ENCODE measurements around the gene C5orf63.
"Not testable (repeated sequence)": the region's sequence is repeated elsewhere in the genome, so short reads cannot be mapped to it uniquely, and the experiment has no call there.

The C5orf63 gene

GRCh38 chr5:127026166-127026565 lies 47.1 kb downstream of the C5orf63 start:
- Histone ChIP-seq H3K27ac (peak overlapping the region; percentile 14; the same call in 1 of the 2 replicates), H3K4me1 (peaks cover 70% of the 10 kb centered on the region), H3K4me3 (no peak overlapping the region), H3K9me3 (peaks cover 6% of the 10 kb centered on the region), H3K36me3 (peaks cover 25% of the 10 kb centered on the region), H4K20me1 (peaks cover 59% of the 10 kb centered on the region), H3K27me3 (no peaks in the 10 kb centered on the region), H3K9ac (peak overlapping the region; percentile 17; the same call in 1 of the 2 replicates), H3K4me2 (peak overlapping the region; percentile 80)
- TF ChIP-seq Cebpa-rat (IDR thresholded peaks at IDR 0.05): no peak

DNA sequence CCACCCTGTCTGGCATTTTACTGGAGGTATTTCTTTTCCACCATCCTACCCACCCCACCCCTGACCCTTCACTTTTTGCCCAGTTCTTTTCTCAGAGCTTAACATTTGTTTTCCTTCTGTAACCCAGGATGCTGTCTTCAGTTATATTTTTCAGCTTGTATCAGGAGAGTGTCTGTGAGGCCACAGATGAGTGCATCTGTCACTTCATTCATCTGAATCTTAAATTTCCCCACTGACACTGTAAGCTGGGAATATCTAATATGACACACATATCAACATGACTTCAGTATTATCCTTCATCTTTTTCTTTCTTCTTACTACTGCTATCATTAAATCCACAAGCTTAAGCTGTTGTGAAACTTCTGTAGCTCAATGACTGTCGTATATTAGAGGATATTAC lies 47.8 kb downstream of the C5orf63 start:
- Histone ChIP-seq H3K27ac (no peak overlapping the region), H3K27me3 (no peaks in the 10 kb centered on the region), H3K9ac (peak overlapping the region; percentile 17; the same call in 1 of the 2 replicates), H4K20me1 (peaks cover 59% of the 10 kb centered on the region), H3K9me3 (peaks cover 6% of the 10 kb centered on the region), H3K4me1 (peaks cover 75% of the 10 kb centered on the region), H3K4me2 (peak overlapping the region; percentile 80), H3K36me3 (peaks cover 25% of the 10 kb centered on the region), H3K4me3 (no peak overlapping the region)
- TF ChIP-seq Cebpa-rat (IDR thresholded peaks at IDR 0.05): no peak

- Histone ChIP-seq H3K27me3 (no peaks in the 10 kb centered on the region), H3K9me3 (peaks cover 6% of the 10 kb centered on the region), H3K27ac (no peak overlapping the region), H3K4me2 (peak overlapping the region; percentile 80; the same call in 1 of the 2 replicates), H4K20me1 (peaks cover 59% of the 10 kb centered on the region), H3K9ac (no peak overlapping the region), H3K4me3 (no peak overlapping the region), H3K4me1 (peaks cover 82% of the 10 kb centered on the region), H3K36me3 (peaks cover 25% of the 10 kb centered on the region)
- TF ChIP-seq Cebpa-rat (IDR thresholded peaks at IDR 0.05): no peak
Measured at GRCh38 chr5:127024821-127025220, 48.5 kb downstream of the C5orf63 start.

- Histone ChIP-seq H3K4me1 (peaks cover 92% of the 10 kb centered on the region), H4K20me1 (peaks cover 49% of the 10 kb centered on the region), H3K4me2 (peak overlapping the region; percentile 32; the same call in 1 of the 2 replicates), H3K36me3 (peaks cover 25% of the 10 kb centered on the region)
- not testable (repeated sequence) for H3K9me3 ChIP-seq, H3K9ac ChIP-seq, H3K27me3 ChIP-seq, H3K27ac ChIP-seq, H3K4me3 ChIP-seq
Measured at GRCh38 chr5:127023552-127024191, 49.6 kb downstream of the C5orf63 start.

- Histone ChIP-seq H3K27ac (no peak overlapping the region), H3K36me3 (peaks cover 32% of the 10 kb centered on the region), H3K4me1 (peaks cover 88% of the 10 kb centered on the region), H4K20me1 (peaks cover 41% of the 10 kb centered on the region), H3K9me3 (peaks cover 13% of the 10 kb centered on the region), H3K4me3 (no peak overlapping the region), H3K27me3 (no peaks in the 10 kb centered on the region), H3K9ac (no peak overlapping the region), H3K4me2 (0 out of 2 replicates have a peak overlapping the region, but pooled peaks have one; percentile 2)
- no peak for TF ChIP-seq Cebpa-rat (IDR thresholded peaks at IDR 0.05)
Measured at GRCh38 chr5:127022846-127023245, 50.5 kb downstream of the C5orf63 start.

DNA sequence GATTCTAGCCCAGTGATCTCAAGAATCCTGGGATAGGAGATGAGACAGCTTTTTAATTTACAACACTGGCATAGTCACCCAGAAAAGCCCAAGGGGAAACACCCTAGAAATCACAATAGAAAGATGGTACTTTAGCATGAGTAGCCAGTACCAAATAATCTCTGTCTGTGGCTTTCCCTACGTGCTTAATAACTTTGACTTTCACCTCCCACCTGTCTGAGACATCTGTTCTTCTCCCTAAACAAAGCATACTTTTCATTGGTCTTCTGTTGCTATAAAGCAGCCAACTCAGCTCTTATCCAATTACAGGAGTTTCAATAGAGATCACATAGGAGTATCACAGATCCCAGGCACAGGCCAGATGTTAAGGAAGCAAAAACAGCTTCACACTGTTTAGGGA lies 53.4 kb downstream of the C5orf63 start:
- no peak for TF ChIP-seq Cebpa-rat (IDR thresholded peaks at IDR 0.05)
- Histone ChIP-seq H3K4me2 (peak overlapping the region; percentile 73), H3K9ac (no peak overlapping the region; the same call in 1 of the 2 replicates)

GRCh38 chr5:127016722-127017121 lies 56.6 kb downstream of the C5orf63 start:
- Histone ChIP-seq H3K4me1 (peaks cover 75% of the 10 kb centered on the region), H3K9me3 (peaks cover 24% of the 10 kb centered on the region)
- not testable (repeated sequence) for H4K20me1 ChIP-seq, H3K4me3 ChIP-seq, H3K4me2 ChIP-seq, H3K9ac ChIP-seq, H3K27me3 ChIP-seq, H3K27ac ChIP-seq, H3K36me3 ChIP-seq

More for the DNA sequence above, 53.4 kb downstream of the C5orf63 start:
- H3K9me3 ChIP-seq: peaks cover 30% of the 10 kb centered on the region
- H4K20me1 ChIP-seq: peaks cover 12% of the 10 kb centered on the region
- peak overlapping the region; percentile 55 for H3K27ac ChIP-seq
- peaks cover 32% of the 10 kb centered on the region for H3K36me3 ChIP-seq
- H3K4me1 ChIP-seq: peaks cover 68% of the 10 kb centered on the region
- peak overlapping the region; percentile 43; the same call in 1 of the 2 replicates for H3K4me3 ChIP-seq
- H3K27me3 ChIP-seq: no peaks in the 10 kb centered on the region

GRCh38 chr5:127015716-127016115 lies 57.6 kb downstream of the C5orf63 start:
- no peak for TF ChIP-seq Cebpa-rat (IDR thresholded peaks at IDR 0.05)
- H3K9me3 ChIP-seq: peaks cover 24% of the 10 kb centered on the region
- H3K4me2 ChIP-seq: peak overlapping the region; percentile 25
- no peaks in the 10 kb centered on the region for H3K27me3 ChIP-seq
- H3K4me1 ChIP-seq: peaks cover 76% of the 10 kb centered on the region
- H3K4me3 ChIP-seq: no peak overlapping the region
- H3K27ac ChIP-seq: no peak overlapping the region
- no peaks in the 10 kb centered on the region for H4K20me1 ChIP-seq
- H3K9ac ChIP-seq: no peak overlapping the region
- H3K36me3 ChIP-seq: peaks cover 8% of the 10 kb centered on the region; the same call in 1 of the 2 replicates

- peak overlapping the region; percentile 69 for H3K4me2 ChIP-seq
- peaks cover 35% of the 10 kb centered on the region for H3K9me3 ChIP-seq
- H4K20me1 ChIP-seq: no peaks in the 10 kb centered on the region
- H3K36me3 ChIP-seq: peaks cover 19% of the 10 kb centered on the region; the same call in 1 of the 2 replicates
- H3K9ac ChIP-seq: no peak overlapping the region
- TF ChIP-seq Cebpa-rat (IDR thresholded peaks at IDR 0.05): no peak
- H3K27ac ChIP-seq: no peak overlapping the region
- H3K27me3 ChIP-seq: no peaks in the 10 kb centered on the region
- H3K4me3 ChIP-seq: no peak overlapping the region
- peaks cover 76% of the 10 kb centered on the region for H3K4me1 ChIP-seq
Measured at GRCh38 chr5:127014573-127014972, 58.7 kb downstream of the C5orf63 start.

GRCh38 chr5:127013407-127013806 lies 59.9 kb downstream of the C5orf63 start:
- peak overlapping the region; percentile 46 for H3K9ac ChIP-seq
- no peaks in the 10 kb centered on the region for H4K20me1 ChIP-seq
- H3K4me2 ChIP-seq: peak overlapping the region; percentile 69
- no peak overlapping the region; the same call in 1 of the 2 replicates for H3K4me3 ChIP-seq
- peak overlapping the region; percentile 79 for H3K27ac ChIP-seq
- no peaks in the 10 kb centered on the region for H3K27me3 ChIP-seq
- TF ChIP-seq Cebpa-rat (IDR thresholded peaks at IDR 0.05): no peak
- peaks cover 43% of the 10 kb centered on the region for H3K9me3 ChIP-seq
- peaks cover 68% of the 10 kb centered on the region for H3K4me1 ChIP-seq
- H3K36me3 ChIP-seq: peaks cover 22% of the 10 kb centered on the region

All from BLaER1 (cell line).